ENCODE data around the gene RBPMS2.
A peak's percentile ranks its signal among the peaks of the same experiment; 100 is the strongest.
"Not testable (repeated sequence)": the region's sequence is repeated elsewhere in the genome, so short reads cannot be mapped to it uniquely, and the experiment has no call there.

The RBPMS2 gene

GRCh38 chr15:64751464-64751863, 23.9 kb downstream of the RBPMS2 start:
- DNase-seq, result no peak

GRCh38 chr15:64749999-64750657, 25.3 kb downstream of the RBPMS2 start:
- DNase-seq, result no peak

- no peak for DNase-seq
Observed at GRCh38 chr15:64749167-64749566, 26.2 kb downstream of the RBPMS2 start.

- no peak for DNase-seq
Observed at GRCh38 chr15:64748251-64748650, 27.1 kb downstream of the RBPMS2 start.

GRCh38 chr15:64747578-64747977, 27.8 kb downstream of the RBPMS2 start:
- DNase-seq, result no peak

- DNase-seq, result no peak
Observed at GRCh38 chr15:64746921-64747320, 28.5 kb downstream of the RBPMS2 start.

- no peak for DNase-seq
Observed at GRCh38 chr15:64746356-64746755, 29.0 kb downstream of the RBPMS2 start.

GRCh38 chr15:64743691-64744090, 31.7 kb downstream of the RBPMS2 start:
- no peak for DNase-seq

GRCh38 chr15:64742921-64743320, 32.5 kb downstream of the RBPMS2 start:
- DNase-seq, result no peak

- DNase-seq, result no peak
Observed at GRCh38 chr15:64742385-64742784, 33.0 kb downstream of the RBPMS2 start.

GRCh38 chr15:64741708-64742107, 33.7 kb downstream of the RBPMS2 start:
- not testable (repeated sequence) for DNase-seq

- no peak for DNase-seq
Observed at GRCh38 chr15:64740311-64741170, 34.8 kb downstream of the RBPMS2 start.

- peak; percentile 6 for DNase-seq
Observed at GRCh38 chr15:64739577-64740143, 35.7 kb downstream of the RBPMS2 start.

GRCh38 chr15:64739156-64739555, 36.2 kb downstream of the RBPMS2 start:
- DNase-seq, result no peak

- no peak for DNase-seq
Observed at GRCh38 chr15:64738226-64739095, 36.9 kb downstream of the RBPMS2 start.

- no peak for DNase-seq
Observed at GRCh38 chr15:64732156-64732860, 43.1 kb downstream of the RBPMS2 start.

- no peak for DNase-seq
Observed at GRCh38 chr15:64731805-64732151, 43.6 kb downstream of the RBPMS2 start.

GRCh38 chr15:64731012-64731804, 44.2 kb downstream of the RBPMS2 start:
- DNase-seq, result peak; percentile 84

- no peak for DNase-seq
Observed at GRCh38 chr15:64730151-64730550, 45.2 kb downstream of the RBPMS2 start.

GRCh38 chr15:64720188-64720587, 55.2 kb downstream of the RBPMS2 start:
- DNase-seq, result no peak

GRCh38 chr15:64717735-64718495, 57.5 kb downstream of the RBPMS2 start:
- DNase-seq, result no peak
